Lower leg skin (tissue), 4 donors: ENCODE data around the gene ALPL. TPM values are rescaled to one million over a fixed set of nuclear protein-coding genes. Genes with fewer than 3 reads are reported as not detected.

ENCODE experiments used
- DNase-seq, 2 donors: peaks; one replicate each; pipeline ENCODE4 v3.0.0-alpha.2; 2019; ENCODE audit warnings: low spot score in 2 of 2
- H3K4me3 ChIP-seq: fragments of 200-600 bp; sonication (generic); 2 replicates; pipeline ENCODE4 v1.5.1; 2017; ENCODE audit warnings: mild to moderate bottlenecking, low read depth; ENCODE audit not compliant: poor library complexity, severe bottlenecking
- CTCF ChIP-seq, 3 donors: fragments of 450-650 bp; IDR thresholded peaks; one replicate each; pipeline ENCODE4 v1.5.1; 2016; ENCODE audit warnings: antibody characterized with exemption in 3 of 3, mild to moderate bottlenecking in 3 of 3, moderate library complexity in 2 of 3
- POLR2A ChIP-seq, 2 donors: fragments of 450-650 bp; IDR thresholded peaks; one replicate each; pipeline ENCODE4 v1.6.1; 2016 to 2017; ENCODE audit warnings: antibody characterized with exemption in 2 of 2, mild to moderate bottlenecking in 1 of 2, moderate library complexity in 1 of 2
- WGBS, 2 donors: methylation state at CpG; one replicate each; pipeline ENCODE4 v1.1.5; 2018; 5-methylcytosine and 5-hydroxymethylcytosine counted together
- intact Hi-C: fragments of 100-400 bp; cut with DNase I; formaldehyde crosslinking; loops from one replicate; pipeline ENCODE4 v1.15.0; 2023; ENCODE audit warnings: low total_unique reads
- total RNA-seq, 4 donors: library from RNA; depleted of rRNA; stranded (reverse); fragments of >200 nt; gene quantifications; one replicate each; pipeline ENCODE4 v1.1.0, GENCODE V29; 2016

ALPL gene
- total RNA-seq, 4 donors from 2014 or later, result 1.3 to 7.7 (median 2.2) TPM

- intact Hi-C loops, result no loop called here
- peak in 1 of 2 donors; percentile 69 for DNase-seq
- TF ChIP-seq CTCF (IDR thresholded peaks at IDR 0.05) (no peak), POLR2A (IDR thresholded peaks at IDR 0.05) (no peak)
- no peak overlapping the region for H3K4me3 ChIP-seq
- WGBS, 2 donors, result 70 to 78% methylated on average over 7 of the region's 7 CpGs
These were observed 5.4 kb upstream of the ALPL start for GRCh38 chr1:21503706-21504377.

- H3K4me3 ChIP-seq, result no peak overlapping the region
- no peak for DNase-seq
- 58 to 64% methylated on average over 4 of the region's 4 CpGs for WGBS, 2 donors
- no peak for TF ChIP-seq POLR2A (IDR thresholded peaks at IDR 0.05)
- no peak for TF ChIP-seq CTCF (IDR thresholded peaks at IDR 0.05)
- intact Hi-C loops, result no loop called here
These were observed 2.4 kb upstream of the ALPL start for GRCh38 chr1:21506804-21507203.

- 91 to 95% methylated on average over 1 of the region's 1 CpG for WGBS, 2 donors
- no peak overlapping the region for H3K4me3 ChIP-seq
- no peak for TF ChIP-seq CTCF (IDR thresholded peaks at IDR 0.05)
- no peak for TF ChIP-seq POLR2A (IDR thresholded peaks at IDR 0.05)
- no peak for DNase-seq
- intact Hi-C loops, result no loop called here
These were observed 1.5 kb upstream of the ALPL start for GRCh38 chr1:21507511-21508270.

- 12 to 23% methylated on average over 20 to 30 of the region's 45 CpGs for WGBS, 2 donors
- no peak for DNase-seq
- intact Hi-C loops, result no loop called here
- H3K4me3 ChIP-seq, result no peak overlapping the region
- TF ChIP-seq POLR2A (IDR thresholded peaks at IDR 0.05) (no peak), CTCF (IDR thresholded peaks at IDR 0.05) (no peak)
These were observed 458 bp upstream of the ALPL start for GRCh38 chr1:21508580-21509350.

GRCh38 chr1:21510113-21510493, 880 bp downstream of the ALPL start:
- TF ChIP-seq POLR2A (IDR thresholded peaks at IDR 0.05), result no peak
- no peak for TF ChIP-seq CTCF (IDR thresholded peaks at IDR 0.05)
- H3K4me3 ChIP-seq, result no peak overlapping the region
- WGBS, 2 donors, result 62 to 63% methylated on average over 12 of the region's 12 CpGs
- intact Hi-C loops, result loop anchor here (10.0 kb wide), 1 partner anchor 145 kb away; no protein-coding TSS in a partner anchor
- no peak for DNase-seq
